ENCODE results near the gene CDRT15. TPM values are rescaled to one million over a fixed set of nuclear protein-coding genes. Genes with fewer than 3 reads are reported as not detected.
"Not testable (repeated sequence)": the region's sequence is repeated elsewhere in the genome, so short reads cannot be mapped to it uniquely, and the experiment has no call there.

Gene CDRT15
- total RNA-seq, 1 donor from 2014 or later, result not detected

GRCh38 chr17:14268264-14268663 lies 31.6 kb upstream of the CDRT15 start:
- Mint-ChIP-seq H3K4me1 (no peaks in the 10 kb centered on the region), H3K9me3 (no peaks in the 10 kb centered on the region), H3K36me3 (ENCODE audit: low read depth) (no peaks in the 10 kb centered on the region), H3K27me3 (ENCODE audit: low read depth) (no peaks in the 10 kb centered on the region), H3K27ac (ENCODE audit: unreplicated experiment) (no peak overlapping the region), H3K4me3 (no peak overlapping the region)
- no peak for TF ChIP-seq CTCF (conservative IDR thresholded peaks at IDR 0.05)
- no peak for DNase-seq (ENCODE audit: low read depth, low spot score)

- Mint-ChIP-seq H3K27me3 (ENCODE audit: low read depth) (no peaks in the 10 kb centered on the region), H3K36me3 (ENCODE audit: low read depth) (no peaks in the 10 kb centered on the region), H3K27ac (ENCODE audit: unreplicated experiment) (no peak overlapping the region), H3K4me3 (no peak overlapping the region), H3K9me3 (no peaks in the 10 kb centered on the region), H3K4me1 (no peaks in the 10 kb centered on the region)
- no peak for DNase-seq (ENCODE audit: low read depth, low spot score)
- no peak for TF ChIP-seq CTCF (conservative IDR thresholded peaks at IDR 0.05)
Observed at GRCh38 chr17:14261406-14261805, 24.7 kb upstream of the CDRT15 start.

- no peaks in the 10 kb centered on the region for H3K27me3 Mint-ChIP-seq (ENCODE audit: low read depth)
- no peak for DNase-seq (ENCODE audit: low read depth, low spot score)
- no peaks in the 10 kb centered on the region for H3K36me3 Mint-ChIP-seq (ENCODE audit: low read depth)
- H3K27ac Mint-ChIP-seq (ENCODE audit: unreplicated experiment), result no peak overlapping the region
- H3K4me3 Mint-ChIP-seq, result no peak overlapping the region
- H3K9me3 Mint-ChIP-seq, result no peaks in the 10 kb centered on the region
- H3K4me1 Mint-ChIP-seq, result no peaks in the 10 kb centered on the region
- TF ChIP-seq CTCF (conservative IDR thresholded peaks at IDR 0.05), result no peak
Observed at GRCh38 chr17:14245629-14246028, 9.0 kb upstream of the CDRT15 start.

GRCh38 chr17:14245002-14245401 lies 8.3 kb upstream of the CDRT15 start:
- DNase-seq (ENCODE audit: low read depth, low spot score), result no peak
- Mint-ChIP-seq H3K36me3 (ENCODE audit: low read depth) (no peaks in the 10 kb centered on the region), H3K4me3 (no peak overlapping the region), H3K4me1 (no peaks in the 10 kb centered on the region), H3K9me3 (no peaks in the 10 kb centered on the region), H3K27ac (ENCODE audit: unreplicated experiment) (no peak overlapping the region), H3K27me3 (ENCODE audit: low read depth) (no peaks in the 10 kb centered on the region)
- TF ChIP-seq CTCF (conservative IDR thresholded peaks at IDR 0.05), result no peak

GRCh38 chr17:14239271-14239670 lies 2.6 kb upstream of the CDRT15 start:
- H3K27ac Mint-ChIP-seq (ENCODE audit: unreplicated experiment); H3K4me1 Mint-ChIP-seq; H3K9me3 Mint-ChIP-seq; H3K4me3 Mint-ChIP-seq; DNase-seq (ENCODE audit: low read depth, low spot score); H3K27me3 Mint-ChIP-seq (ENCODE audit: low read depth); H3K36me3 Mint-ChIP-seq (ENCODE audit: low read depth): not testable (repeated sequence)

- not testable (repeated sequence) for DNase-seq (ENCODE audit: low read depth, low spot score); H3K27me3 Mint-ChIP-seq (ENCODE audit: low read depth); H3K36me3 Mint-ChIP-seq (ENCODE audit: low read depth); H3K4me1 Mint-ChIP-seq; H3K9me3 Mint-ChIP-seq; H3K4me3 Mint-ChIP-seq; H3K27ac Mint-ChIP-seq (ENCODE audit: unreplicated experiment)
Observed at GRCh38 chr17:14236032-14236431, 630 bp downstream of the CDRT15 start.

- not testable (repeated sequence) for DNase-seq (ENCODE audit: low read depth, low spot score); H3K9me3 Mint-ChIP-seq; H3K4me3 Mint-ChIP-seq; H3K4me1 Mint-ChIP-seq; H3K27me3 Mint-ChIP-seq (ENCODE audit: low read depth); H3K27ac Mint-ChIP-seq (ENCODE audit: unreplicated experiment); H3K36me3 Mint-ChIP-seq (ENCODE audit: low read depth)
Observed at GRCh38 chr17:14235047-14235446, 1.6 kb downstream of the CDRT15 start.

- H3K9me3 Mint-ChIP-seq; H3K4me1 Mint-ChIP-seq; H3K27ac Mint-ChIP-seq (ENCODE audit: unreplicated experiment); DNase-seq (ENCODE audit: low read depth, low spot score); H3K36me3 Mint-ChIP-seq (ENCODE audit: low read depth); H3K27me3 Mint-ChIP-seq (ENCODE audit: low read depth); H3K4me3 Mint-ChIP-seq: not testable (repeated sequence)
Observed at GRCh38 chr17:14231187-14231586, 5.5 kb downstream of the CDRT15 start.

Measured in neural crest cell (in vitro differentiated cells).